ENCODE results near the gene PSMB2. TPM values are rescaled to one million over a fixed set of nuclear protein-coding genes. Genes with fewer than 3 reads are reported as not detected.

The PSMB2 gene
- total RNA-seq, 1 experiment from 2014 or later, result 97.4 TPM

DNA sequence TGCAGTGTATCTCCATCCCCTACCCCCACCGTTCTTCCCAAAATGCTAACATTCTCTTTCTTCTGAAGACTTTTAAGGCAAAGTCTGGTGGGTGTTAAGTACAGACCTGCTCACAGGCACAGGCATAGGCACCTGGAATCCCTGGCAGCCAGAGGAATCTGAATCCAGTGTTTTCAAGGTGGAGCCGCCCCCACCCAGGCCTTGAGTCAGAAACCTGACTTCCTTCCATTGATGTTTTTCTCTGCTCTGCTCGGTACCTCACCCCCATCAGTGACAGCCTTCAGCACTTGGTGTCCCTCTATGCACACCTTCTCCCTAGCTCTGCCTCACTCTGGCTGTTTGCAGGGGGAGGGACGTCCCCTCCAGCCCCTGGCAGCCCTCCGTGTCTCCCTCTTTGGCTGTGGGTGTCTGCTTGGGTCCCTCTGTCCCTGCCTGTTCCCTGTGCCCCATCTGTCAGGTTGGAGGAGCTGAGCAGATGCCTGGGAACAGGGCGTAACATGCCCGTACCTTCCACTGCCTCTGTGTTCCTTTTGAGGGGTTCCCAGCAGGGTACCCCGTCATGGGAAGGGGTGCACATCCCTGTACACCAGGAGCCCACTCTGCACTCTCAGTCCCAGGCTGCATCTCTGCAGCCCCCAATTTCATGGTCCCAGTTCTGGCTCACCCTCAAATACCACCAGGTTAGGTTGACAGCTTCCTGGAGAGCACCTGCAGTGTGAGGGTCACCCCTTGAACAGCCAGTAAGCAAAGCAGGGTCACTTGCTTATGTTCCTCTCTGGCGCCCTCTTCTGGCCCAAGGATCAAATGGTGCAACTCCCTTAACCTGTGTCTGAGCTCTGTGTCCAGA is 77.1 kb downstream of the PSMB2 start:
- peak; percentile 48 for DNase-seq (ENCODE audit: low read depth)
- in situ Hi-C loops (cut with HindIII; ENCODE audit: low pct_unique_long_range_greater_than_20kb, low sequenced_read_pairs), result no loop called here

DNA sequence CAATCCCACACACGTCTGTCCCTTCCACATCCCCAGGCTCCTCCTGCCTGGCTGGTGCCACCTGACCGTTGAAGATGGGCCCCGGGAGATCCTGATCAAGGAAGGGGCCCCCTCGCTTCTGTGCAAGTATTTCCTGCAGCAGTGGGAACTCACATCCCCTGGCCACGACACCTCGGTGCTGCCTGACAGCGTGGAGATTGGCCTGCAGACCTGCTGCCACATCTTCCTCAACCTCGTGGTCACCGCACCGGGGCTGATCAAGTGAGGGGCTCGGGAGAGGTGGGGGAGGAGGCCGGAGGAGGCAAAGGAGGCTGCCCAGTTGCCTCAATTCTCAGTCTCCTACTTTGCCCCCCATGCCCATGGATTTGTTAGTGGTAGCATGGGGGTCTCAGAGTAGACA is 78.2 kb downstream of the PSMB2 start:
- in situ Hi-C loops (cut with HindIII; ENCODE audit: low pct_unique_long_range_greater_than_20kb, low sequenced_read_pairs), result no loop called here
- DNase-seq (ENCODE audit: low read depth), result no peak

DNA sequence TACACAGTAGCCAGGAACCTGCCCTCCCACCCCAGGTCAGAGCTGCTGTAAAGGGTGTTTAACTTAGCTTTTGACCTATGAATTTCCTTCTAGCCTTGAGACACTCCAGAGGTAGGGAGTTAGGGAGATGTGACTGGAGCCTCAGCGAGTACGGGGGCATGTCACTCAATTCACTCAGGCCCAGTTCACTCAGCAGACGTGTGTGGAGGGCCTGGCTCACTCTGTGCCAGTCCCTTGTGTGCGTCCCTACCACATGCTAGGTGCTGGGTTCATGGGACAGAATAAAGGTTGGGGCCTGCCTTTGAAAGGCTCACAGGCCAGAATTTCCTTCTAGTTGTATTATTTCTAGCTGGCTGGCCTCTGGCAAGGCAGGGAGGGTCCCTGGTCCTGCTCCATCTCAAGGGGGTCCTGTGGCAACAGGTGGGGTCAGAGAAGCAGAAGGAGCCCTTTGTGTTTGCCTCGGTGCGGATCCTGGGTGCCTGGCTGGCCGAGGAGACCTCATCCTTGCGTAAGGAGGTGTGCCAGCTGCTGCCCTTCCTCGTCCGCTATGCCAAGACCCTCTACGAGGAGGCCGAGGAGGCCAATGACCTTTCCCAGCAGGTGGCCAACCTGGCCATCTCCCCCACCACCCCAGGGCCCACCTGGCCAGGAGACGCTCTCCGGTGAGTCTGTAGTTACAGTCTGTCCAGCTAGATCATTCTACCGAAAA is 79.2 kb downstream of the PSMB2 start:
- DNase-seq (ENCODE audit: low read depth), result no peak
- in situ Hi-C loops (cut with HindIII; ENCODE audit: low pct_unique_long_range_greater_than_20kb, low sequenced_read_pairs), result no loop called here

DNA sequence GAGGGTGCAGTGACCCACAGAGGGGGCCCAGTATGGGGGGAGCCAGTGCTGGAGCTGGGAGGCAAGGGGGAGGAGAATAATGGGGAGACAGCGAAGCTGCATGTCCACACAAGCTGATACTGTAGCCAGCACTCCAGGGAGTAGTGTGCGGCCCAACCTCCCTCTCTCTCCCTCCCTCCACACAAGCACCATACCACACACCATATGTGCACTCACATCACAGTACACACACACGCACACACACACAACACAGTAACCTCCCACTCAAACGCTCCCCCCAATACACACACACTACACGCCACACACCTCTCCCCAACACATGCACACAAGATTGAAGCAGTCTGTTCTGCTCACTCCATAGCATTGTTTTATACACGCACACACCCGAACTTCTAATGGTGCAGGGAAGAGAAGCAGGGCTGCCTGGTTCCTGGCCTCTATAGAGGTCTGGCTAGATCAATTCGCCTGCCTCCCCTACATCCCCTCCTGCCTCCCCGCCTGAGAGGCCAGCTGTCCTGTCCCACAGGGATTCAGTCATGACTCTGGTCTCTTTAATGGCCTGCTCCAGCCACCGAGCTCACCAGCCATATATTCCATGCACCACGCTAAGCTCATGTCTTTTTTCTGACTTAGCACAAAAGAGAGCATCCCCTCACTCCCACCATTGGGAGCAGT is 79.9 kb downstream of the PSMB2 start:
- in situ Hi-C loops (cut with HindIII; ENCODE audit: low pct_unique_long_range_greater_than_20kb, low sequenced_read_pairs), result no loop called here
- DNase-seq (ENCODE audit: low read depth), result no peak

DNA sequence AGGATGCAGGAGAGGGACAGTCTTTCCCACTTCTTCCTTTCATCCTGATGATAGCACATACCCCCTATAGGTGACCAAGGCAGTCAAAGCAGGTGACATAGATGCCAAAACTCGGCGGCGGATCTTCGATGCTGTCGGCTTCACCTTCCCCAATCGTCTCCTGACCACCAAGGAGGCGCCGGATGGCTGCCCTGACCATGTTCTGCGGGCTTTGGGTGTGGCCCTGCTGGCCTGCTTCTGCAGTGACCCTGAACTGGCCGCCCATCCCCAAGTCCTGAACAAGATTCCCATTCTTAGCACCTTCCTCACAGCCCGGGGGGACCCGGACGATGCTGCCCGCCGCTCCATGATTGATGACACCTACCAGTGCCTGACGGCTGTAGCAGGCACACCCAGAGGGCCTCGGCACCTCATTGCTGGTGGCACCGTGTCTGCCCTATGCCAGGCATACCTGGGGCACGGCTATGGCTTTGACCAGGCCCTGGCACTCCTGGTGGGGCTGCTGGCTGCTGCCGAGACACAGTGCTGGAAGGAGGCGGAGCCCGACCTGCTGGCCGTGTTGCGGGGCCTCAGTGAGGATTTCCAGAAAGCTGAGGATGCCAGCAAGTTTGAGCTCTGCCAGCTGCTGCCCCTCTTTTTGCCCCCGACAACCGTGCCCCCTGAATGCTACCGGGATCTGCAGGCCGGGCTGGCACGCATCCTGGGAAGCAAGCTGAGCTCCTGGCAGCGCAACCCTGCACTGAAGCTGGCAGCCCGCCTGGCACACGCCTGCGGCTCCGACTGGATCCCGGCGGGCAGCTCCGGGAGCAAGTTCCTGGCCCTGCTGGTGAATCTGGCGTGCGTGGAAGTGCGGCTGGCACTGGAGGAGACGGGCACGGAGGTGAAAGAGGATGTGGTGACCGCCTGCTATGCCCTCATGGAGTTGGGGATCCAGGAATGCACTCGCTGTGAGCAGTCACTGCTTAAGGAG is 80.8 kb downstream of the PSMB2 start:
- in situ Hi-C loops (cut with HindIII; ENCODE audit: low pct_unique_long_range_greater_than_20kb, low sequenced_read_pairs), result no loop called here
- DNase-seq (ENCODE audit: low read depth), result no peak

DNA sequence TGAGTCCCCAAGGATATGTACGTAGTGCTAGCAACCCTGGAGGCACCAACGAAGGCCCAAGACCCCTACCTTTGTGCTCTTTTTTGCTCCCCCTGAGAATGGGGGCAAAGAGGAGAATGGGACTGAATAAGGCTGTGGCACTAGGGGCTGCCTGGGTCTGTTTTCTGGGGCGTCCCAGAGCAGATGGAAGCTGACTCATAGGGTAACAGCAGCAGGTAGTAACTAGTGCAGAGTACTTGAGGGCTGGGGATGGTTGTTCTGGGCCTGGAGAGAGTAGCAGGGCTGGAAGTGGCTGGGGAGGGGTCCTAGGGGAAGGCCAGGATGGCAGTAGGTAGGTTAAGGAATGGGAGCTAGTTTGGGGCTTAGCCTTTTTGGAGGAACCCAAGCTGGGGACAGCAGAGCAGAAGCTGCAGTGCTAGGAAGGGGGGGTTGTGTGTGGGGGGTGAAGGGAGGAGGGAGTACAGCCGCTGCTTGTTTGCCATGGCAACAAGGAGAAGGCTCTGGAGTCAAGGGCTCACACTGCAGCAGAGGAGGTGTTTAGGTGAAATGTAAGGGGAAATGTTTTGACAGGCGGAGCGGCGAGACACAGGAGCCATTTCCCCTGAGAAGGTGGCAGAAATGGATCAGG is 81.9 kb downstream of the PSMB2 start:
- in situ Hi-C loops (cut with HindIII; ENCODE audit: low pct_unique_long_range_greater_than_20kb, low sequenced_read_pairs), result no loop called here
- no peak for DNase-seq (ENCODE audit: low read depth)

DNA sequence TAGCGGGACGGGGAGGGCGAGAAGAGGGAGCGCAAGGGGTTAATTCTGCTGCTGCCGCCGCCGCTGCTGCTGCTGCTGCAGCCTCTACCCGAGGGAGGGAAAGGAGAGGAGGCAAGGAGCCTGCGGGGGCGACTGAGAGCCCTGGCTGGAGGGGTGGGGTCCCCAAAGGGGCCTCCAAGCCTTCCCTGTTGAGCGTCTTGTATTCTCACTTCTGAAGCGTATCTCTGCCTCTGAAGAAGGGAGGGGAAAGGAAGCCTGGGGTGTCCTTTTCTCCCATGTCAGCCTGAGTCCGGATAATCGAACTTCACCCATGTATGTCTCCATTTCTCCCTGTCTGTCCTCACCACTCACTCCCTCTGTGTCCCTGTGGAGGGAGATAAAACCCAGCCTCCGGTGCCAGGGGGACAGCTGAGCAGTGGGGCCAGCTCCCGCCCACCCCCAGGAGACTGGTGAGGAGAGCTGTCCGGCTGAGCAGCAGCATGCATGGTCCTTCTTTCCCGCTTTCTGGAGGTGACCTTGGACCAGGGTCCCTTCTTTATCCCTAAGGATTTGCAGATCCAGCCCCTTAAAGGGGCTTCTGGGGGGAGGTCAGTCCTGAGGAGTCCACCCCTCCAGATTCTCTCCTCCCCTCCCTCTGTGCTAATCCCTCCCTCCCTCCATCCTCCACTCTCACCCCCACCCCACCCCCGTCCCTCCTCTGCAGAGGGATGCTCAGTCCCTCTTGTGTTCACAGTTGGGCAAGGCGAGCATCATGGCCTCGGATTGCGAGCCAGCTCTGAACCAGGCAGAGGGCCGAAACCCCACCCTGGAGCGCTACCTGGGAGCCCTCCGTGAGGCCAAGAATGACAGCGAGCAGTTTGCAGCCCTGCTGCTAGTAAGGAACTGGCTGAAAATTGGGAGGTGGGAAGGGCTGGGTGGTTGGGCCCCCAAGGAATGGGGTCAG is 82.7 kb downstream of the PSMB2 start:
- in situ Hi-C loops (cut with HindIII; ENCODE audit: low pct_unique_long_range_greater_than_20kb, low sequenced_read_pairs), result no loop called here
- DNase-seq (ENCODE audit: low read depth), result peak; percentile 10

DNA sequence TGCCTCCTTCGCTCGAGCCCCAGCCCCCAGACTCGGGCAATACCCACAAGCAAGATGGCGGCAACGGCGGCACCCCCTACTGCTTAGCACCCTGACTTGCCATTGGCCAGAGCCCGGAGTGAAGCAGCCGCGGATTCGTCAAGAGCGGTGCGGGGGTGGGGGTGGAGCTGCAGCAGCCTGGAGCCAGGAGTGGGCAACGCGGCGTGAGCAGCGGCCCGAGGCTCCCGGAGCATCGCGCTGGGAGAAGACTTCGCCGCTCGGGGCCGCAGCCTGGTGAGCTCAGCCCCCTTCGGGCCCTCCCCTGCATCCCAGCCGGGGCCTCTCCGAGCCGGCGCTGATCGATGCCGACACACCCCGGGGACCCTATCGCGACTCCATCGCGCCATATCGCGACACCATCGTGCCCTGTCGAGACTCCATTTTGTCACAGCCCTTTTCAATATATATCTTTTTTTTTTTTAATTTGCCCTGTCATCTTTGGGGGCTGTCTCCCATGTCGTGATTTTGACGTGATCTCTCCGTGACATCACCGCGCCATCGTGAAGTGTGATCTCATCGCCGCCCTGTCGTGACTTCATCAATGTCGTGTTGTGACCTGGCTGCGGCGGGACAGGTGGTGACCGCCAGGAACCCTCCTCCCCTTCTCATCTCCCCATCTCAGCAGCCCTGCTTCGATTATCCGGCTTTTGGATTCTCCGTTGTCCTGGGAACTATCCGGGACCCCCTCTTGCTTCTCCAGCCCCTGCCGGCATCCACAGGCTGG is 83.5 kb downstream of the PSMB2 start, which contains the start of gene NCDN:
NCDN (plus strand) TSS at position 189 of the 763 bp plus-strand sequence; CDS start at position 581, 392 bp downstream.
- in situ Hi-C loops (cut with HindIII; ENCODE audit: low pct_unique_long_range_greater_than_20kb, low sequenced_read_pairs), result no loop called here
- DNase-seq (ENCODE audit: low read depth), result peak; percentile 95

DNA sequence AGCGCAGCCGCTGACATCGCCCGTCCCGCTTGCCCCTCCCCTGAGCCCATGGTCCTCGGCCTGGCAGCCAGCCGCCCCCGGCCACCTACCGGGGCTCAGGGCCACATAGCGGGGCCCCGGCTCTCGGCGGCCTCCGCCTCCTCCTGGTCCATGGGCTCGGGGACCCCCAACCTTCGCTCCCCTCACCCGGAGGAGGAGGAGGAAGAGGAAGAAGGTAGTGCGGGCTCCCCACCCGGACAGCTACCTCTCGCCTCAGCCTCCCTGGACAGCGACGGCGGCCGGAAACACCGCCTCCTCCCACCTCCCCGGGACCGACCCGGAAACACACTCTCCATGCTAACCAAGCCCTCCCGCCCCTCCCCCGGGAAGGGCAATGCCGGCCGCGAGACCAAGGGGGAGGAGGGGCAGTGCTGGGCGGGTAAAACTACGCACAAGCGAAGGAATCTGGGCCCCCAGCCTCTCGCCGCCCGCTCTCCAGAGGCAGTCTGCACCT is 84.2 kb downstream of the PSMB2 start, which contains the start of gene KIAA0319L:
KIAA0319L (minus strand) TSS at position 286 of the 493 bp plus-strand sequence. CDS start 2,912 bp downstream, outside the sequence.
- in situ Hi-C loops (cut with HindIII; ENCODE audit: low pct_unique_long_range_greater_than_20kb, low sequenced_read_pairs), result no loop called here
- peak; percentile 95 for DNase-seq (ENCODE audit: low read depth)

DNA sequence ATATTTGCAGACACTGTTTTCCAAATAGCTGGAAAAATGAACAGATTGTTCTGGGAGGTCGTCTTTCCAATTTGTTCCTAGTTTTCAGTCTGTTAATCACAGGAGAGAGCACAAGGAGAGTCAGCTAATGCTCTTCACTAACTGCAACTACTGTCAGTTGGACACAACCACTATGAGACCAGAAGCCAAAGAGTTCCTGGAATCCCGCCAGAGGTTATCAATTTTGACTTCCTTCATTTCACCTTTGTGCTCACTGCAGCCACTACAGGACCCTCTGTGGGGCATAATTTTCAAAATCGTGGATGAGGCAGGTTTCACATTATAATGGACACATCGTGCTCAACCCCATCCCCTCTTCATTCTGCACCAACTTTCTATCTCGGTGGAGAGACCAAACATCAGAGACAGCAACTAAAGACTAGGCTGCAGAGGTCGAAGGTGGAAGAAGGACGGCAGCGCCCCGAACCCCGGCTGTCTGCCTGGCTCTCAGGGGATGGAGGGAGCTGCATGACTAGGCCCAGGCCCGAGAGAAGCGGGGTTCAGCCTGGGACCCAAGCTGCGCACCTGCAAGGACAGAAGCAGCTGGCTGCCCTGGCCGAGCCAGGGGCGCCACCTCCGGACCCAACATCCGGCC is 84.7 kb downstream of the PSMB2 start:
- in situ Hi-C loops (cut with HindIII; ENCODE audit: low pct_unique_long_range_greater_than_20kb, low sequenced_read_pairs), result no loop called here
- DNase-seq (ENCODE audit: low read depth), result no peak

DNA sequence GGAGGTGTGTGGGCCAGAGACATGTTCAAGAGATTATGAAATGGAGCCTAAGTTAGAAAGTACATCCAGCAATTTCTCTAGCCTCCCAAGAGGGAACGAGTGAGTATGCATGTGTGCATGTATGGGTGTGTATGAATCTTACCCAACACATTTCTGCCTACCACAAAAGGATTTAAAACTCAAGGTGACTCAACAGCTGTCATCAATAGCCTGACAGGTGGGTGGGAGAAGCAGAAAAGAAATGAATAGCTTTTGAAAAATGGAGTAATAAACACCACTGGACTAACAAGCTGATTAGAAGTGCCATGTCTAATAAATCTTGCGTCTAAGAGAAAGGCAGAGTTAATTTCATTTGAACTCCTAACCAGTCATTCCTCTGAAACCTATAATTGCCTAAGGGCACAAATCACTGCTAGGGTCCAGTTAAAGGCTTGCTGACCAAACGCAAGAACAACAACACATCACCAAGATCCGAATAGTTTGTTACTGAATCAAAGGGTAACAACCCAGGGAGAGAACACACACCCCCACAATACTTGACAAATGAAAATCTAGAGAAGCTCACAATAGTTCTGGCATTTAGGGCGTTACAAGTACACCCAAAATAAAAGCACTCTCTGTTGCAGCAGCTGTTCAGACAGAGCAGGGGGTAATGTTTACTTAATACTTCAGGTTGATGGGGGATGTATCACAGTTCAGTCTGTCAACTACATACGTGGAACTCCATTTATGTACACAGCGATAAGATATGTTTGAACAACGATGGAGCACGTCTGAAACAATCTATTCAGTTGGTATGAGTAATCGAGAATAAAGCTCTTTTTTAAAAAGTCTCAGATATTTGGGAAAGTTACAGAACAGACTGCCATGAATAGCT is 85.5 kb downstream of the PSMB2 start:
- no peak for DNase-seq (ENCODE audit: low read depth)
- in situ Hi-C loops (cut with HindIII; ENCODE audit: low pct_unique_long_range_greater_than_20kb, low sequenced_read_pairs), result no loop called here

DNA sequence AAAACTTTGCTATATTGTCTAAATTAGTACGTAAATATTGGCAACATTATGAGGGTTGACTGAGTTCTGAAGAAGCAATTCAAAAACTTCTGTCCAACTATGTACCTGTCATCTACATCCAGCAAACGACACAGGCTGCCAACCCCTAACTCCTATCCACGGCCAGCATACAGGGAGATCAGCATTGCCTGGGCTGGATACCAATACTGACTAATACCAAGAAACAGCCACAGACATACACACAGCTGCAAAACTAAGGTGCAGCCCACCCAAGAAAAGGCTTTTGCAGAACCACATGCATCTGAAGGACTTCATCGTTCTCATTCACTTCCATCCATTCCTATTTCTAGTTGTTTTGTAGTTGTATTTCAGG is 86.1 kb downstream of the PSMB2 start:
- DNase-seq (ENCODE audit: low read depth), result no peak
- in situ Hi-C loops (cut with HindIII; ENCODE audit: low pct_unique_long_range_greater_than_20kb, low sequenced_read_pairs), result no loop called here

DNA sequence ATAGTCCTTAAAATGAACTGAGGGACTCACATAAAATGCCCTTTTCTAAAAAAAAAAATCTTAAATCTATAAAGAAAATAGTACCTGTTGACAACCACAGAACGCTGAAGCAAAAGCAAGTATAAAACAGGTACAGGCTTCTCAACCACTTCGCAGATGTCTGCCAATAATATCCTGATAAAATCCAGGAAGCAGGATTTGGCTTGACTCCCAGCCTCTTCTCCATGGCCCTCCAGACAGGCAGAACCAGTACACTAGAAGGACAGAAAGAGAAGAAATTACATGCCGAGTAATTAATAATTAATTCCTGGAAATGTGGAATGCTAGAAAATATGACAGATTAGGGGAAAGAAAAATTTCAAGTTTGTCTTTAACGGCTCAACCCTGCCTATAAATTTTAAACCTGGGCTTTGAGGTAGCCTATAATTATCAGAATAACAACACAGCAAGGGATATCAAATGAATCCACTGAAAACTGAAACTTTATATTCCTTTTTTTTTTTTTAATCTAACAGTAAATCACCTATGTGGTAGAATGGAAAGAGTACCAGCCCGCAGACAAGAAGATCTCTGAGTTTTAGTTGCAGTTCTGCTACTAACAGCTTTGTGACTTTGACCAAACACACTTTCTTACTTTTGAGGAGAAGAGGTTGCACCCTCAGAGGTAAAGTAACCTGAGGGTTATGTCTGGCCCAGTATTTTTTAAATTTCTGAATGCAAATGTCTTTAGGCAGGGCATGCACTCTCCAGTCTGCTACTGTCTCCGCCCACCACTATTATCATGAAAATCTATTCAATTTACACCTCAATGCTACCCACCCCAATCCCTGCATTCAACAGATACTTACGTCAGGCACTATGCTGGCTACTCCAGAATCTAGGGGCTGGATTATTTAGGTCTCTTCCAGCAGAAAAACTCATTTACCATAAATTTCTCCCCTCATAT is 86.8 kb downstream of the PSMB2 start:
- DNase-seq (ENCODE audit: low read depth), result no peak
- in situ Hi-C loops (cut with HindIII; ENCODE audit: low pct_unique_long_range_greater_than_20kb, low sequenced_read_pairs), result no loop called here
